H1 (cell line): ENCODE measurements around the gene SECISBP2L. TPM values are rescaled to one million over a fixed set of nuclear protein-coding genes. Genes with fewer than 3 reads are reported as not detected.

Experiments
- CTCF ChIA-PET: fragments of 300-600 bp; sonication (Branson Sonifier 250); formaldehyde crosslinking; loops from one replicate; lab custom pipeline; 2021; ENCODE audit not compliant: partially characterized antibody; lab: Charles Lee
- POLR2A ChIA-PET: fragments of 300-600 bp; sonication (Branson Sonifier 250); formaldehyde crosslinking; loops from one replicate; lab custom pipeline; 2021; ENCODE audit warnings: inconsistent platforms; ENCODE audit not compliant: partially characterized antibody; lab: Charles Lee
- DNase-seq, 2 experiments: peaks; one replicate each; pipeline versions ENCODE4 v3.0.0 to v3.0.0-alpha.2; 2010 to 2022; ENCODE audit warnings: low spot score in 2 of 2, low read depth in 1 of 2, mixed read lengths in 1 of 2
- FAIRE-seq: peaks from 2 replicates; lab custom pipeline; 2011; peaks lifted over from hg19 to GRCh38; lab: Jason Lieb, UNC
- H2AFZ ChIP-seq: 2 replicates; pipeline ENCODE4 v1.8.1; 2012; ENCODE audit warnings: low read length, inconsistent platforms
- H2AK5ac ChIP-seq: 2 replicates; pipeline ENCODE4 v1.6.1; 2013; ENCODE audit warnings: low read depth, low read length
- H2BK120ac ChIP-seq: replicated peaks from 2 replicates; pipeline ENCODE3; 2013; ENCODE audit warnings: low read depth, low read length, inconsistent platforms
- H2BK12ac ChIP-seq: 2 replicates; pipeline ENCODE4 v1.6.1; 2013; ENCODE audit warnings: low read depth, low read length
- H2BK15ac ChIP-seq: 2 replicates; pipeline ENCODE4 v1.6.1; 2013; ENCODE audit warnings: low read length
- H2BK20ac ChIP-seq: 2 replicates; pipeline ENCODE4 v1.6.1; 2013; ENCODE audit warnings: low read length
- H2BK5ac ChIP-seq: 2 replicates; pipeline ENCODE4 v1.6.1; 2013; ENCODE audit warnings: low read depth, low read length
- H3K14ac ChIP-seq: 2 replicates; pipeline ENCODE4 v1.6.1; 2013; ENCODE audit warnings: inconsistent platforms; ENCODE audit not compliant: insufficient read length
- H3K18ac ChIP-seq: 2 replicates; pipeline ENCODE4 v1.6.1; 2013; ENCODE audit warnings: low read length; ENCODE audit errors: extremely low read depth
- H3K23ac ChIP-seq: 2 replicates; pipeline ENCODE4 v1.6.1; 2013; ENCODE audit warnings: inconsistent platforms; ENCODE audit not compliant: insufficient read length
- H3K23me2 ChIP-seq: 2 replicates; pipeline ENCODE4 v1.6.1; 2013; ENCODE audit warnings: low read depth, low read length
- H3K27ac ChIP-seq: 2 replicates; pipeline ENCODE4 v1.6.1; 2011; ENCODE audit warnings: low read depth, low read length, inconsistent platforms
- H3K27me3 ChIP-seq, 4 experiments: replicated peaks in 1 of 4; 1 replicate in 1 of 4; 2 replicates in 3 of 4; pipeline versions ENCODE4 v1.6.1 to v1.8.1; 2011 to 2013; ENCODE audit warnings: low read length in 3 of 4, mild to moderate bottlenecking in 3 of 4, inconsistent platforms in 2 of 4, mixed read lengths in 2 of 4, moderate library complexity in 1 of 4; ENCODE audit not compliant: control insufficient read depth in 3 of 4, insufficient read depth in 3 of 4; ENCODE audit errors: extremely low read depth in 1 of 4
- H3K36me3 ChIP-seq, 4 experiments: 2 replicates each; pipeline versions ENCODE4 v1.6.1 to v1.8.1; 2011 to 2013; ENCODE audit warnings: mild to moderate bottlenecking in 4 of 4, low read length in 3 of 4, moderate library complexity in 2 of 4, control low read depth in 1 of 4, inconsistent platforms in 1 of 4; ENCODE audit not compliant: insufficient read depth in 4 of 4, control insufficient read depth in 2 of 4
- H3K4ac ChIP-seq: replicated peaks from 2 replicates; pipeline ENCODE3; 2013; ENCODE audit warnings: low read length, low read depth, mixed read lengths, inconsistent platforms; ENCODE audit not compliant: insufficient read length
- H3K4me1 ChIP-seq, 4 experiments: replicated peaks in 1 of 4; 1 replicate in 1 of 4; 2 replicates in 3 of 4; pipeline versions ENCODE4 v1.6.1 to v1.8.1; 2011 to 2013; ENCODE audit warnings: low read length in 3 of 4, inconsistent platforms in 2 of 4, mixed read lengths in 1 of 4; ENCODE audit not compliant: insufficient read depth in 4 of 4, control insufficient read depth in 3 of 4
- H3K4me2 ChIP-seq, 2 experiments: 2 replicates each; pipeline versions ENCODE4 v1.6.1 to v1.8.1; 2011 to 2013; ENCODE audit warnings: low read depth in 2 of 2, low read length in 2 of 2, control low read depth in 1 of 2, inconsistent platforms in 1 of 2, mild to moderate bottlenecking in 1 of 2; ENCODE audit not compliant: insufficient read depth in 1 of 2
- H3K4me3 ChIP-seq, 4 experiments: fragments of 200-600, 300-600 bp in 1 of 4; sonication (generic), shearing (Covaris generic), sonication (Bioruptor Twin) in 1 of 4; 2 replicates each; pipeline versions ENCODE4 v1.5.1 to v1.8.1; 2011 to 2016; ENCODE audit warnings: low read length in 4 of 4, low read depth in 3 of 4, control low read depth in 2 of 4, inconsistent platforms in 2 of 4, mild to moderate bottlenecking in 2 of 4, mixed read lengths in 1 of 4, moderate library complexity in 1 of 4; ENCODE audit not compliant: insufficient read depth in 2 of 4; ENCODE audit errors: extremely low read depth in 1 of 4
- H3K56ac ChIP-seq: replicated peaks from 2 replicates; pipeline ENCODE3; 2013; ENCODE audit warnings: low read depth, mild to moderate bottlenecking, mixed read lengths, low read length, inconsistent platforms; ENCODE audit not compliant: insufficient read length
- H3K79me1 ChIP-seq: 2 replicates; pipeline ENCODE4 v1.6.1; 2013; ENCODE audit warnings: low read depth, low read length, control low read depth
- H3K79me2 ChIP-seq, 2 experiments: 2 replicates each; pipeline versions ENCODE4 v1.6.1 to v1.8.1; 2012 to 2013; ENCODE audit warnings: low read length in 2 of 2, mild to moderate bottlenecking in 2 of 2, inconsistent platforms in 1 of 2; ENCODE audit not compliant: insufficient read depth in 2 of 2, control insufficient read depth in 1 of 2
- H3K9ac ChIP-seq, 4 experiments: replicated peaks in 1 of 4; 1 replicate in 1 of 4; 2 replicates in 3 of 4; pipeline versions ENCODE4 v1.6.1 to v1.8.1; 2011 to 2013; ENCODE audit warnings: low read depth in 3 of 4, low read length in 3 of 4, control low read depth in 2 of 4, mild to moderate bottlenecking in 2 of 4, moderate library complexity in 2 of 4, inconsistent platforms in 1 of 4; ENCODE audit errors: extremely low read depth in 1 of 4
- H3K9me3 ChIP-seq, 2 experiments: 2 replicates each; pipeline versions ENCODE4 v1.6.1 to v1.8.1; 2012 to 2013; ENCODE audit warnings: mild to moderate bottlenecking in 2 of 2, moderate library complexity in 2 of 2, control low read depth in 1 of 2, inconsistent platforms in 1 of 2, low read depth in 1 of 2, low read length in 1 of 2, mixed read lengths in 1 of 2; ENCODE audit not compliant: insufficient read depth in 2 of 2
- H4K20me1 ChIP-seq, 2 experiments: replicated peaks in 1 of 2; 2 replicates each; pipeline versions ENCODE3 to v1.8.1; 2011 to 2013; ENCODE audit warnings: inconsistent platforms in 2 of 2, low read length in 2 of 2, mild to moderate bottlenecking in 1 of 2; ENCODE audit not compliant: insufficient read depth in 2 of 2, control insufficient read depth in 1 of 2
- H4K5ac ChIP-seq: 2 replicates; pipeline ENCODE4 v1.6.1; 2013; ENCODE audit warnings: low read length, low read depth, mixed read lengths, inconsistent platforms; ENCODE audit not compliant: insufficient read length
- H4K8ac ChIP-seq: 2 replicates; pipeline ENCODE4 v1.8.0; 2013; ENCODE audit warnings: mild to moderate bottlenecking, moderate library complexity, low read length, inconsistent platforms; ENCODE audit not compliant: insufficient read depth; ENCODE audit errors: extremely low read depth
- H4K91ac ChIP-seq: replicated peaks from 2 replicates; pipeline ENCODE3; 2013; ENCODE audit warnings: low read length, mixed read lengths, inconsistent platforms; ENCODE audit not compliant: insufficient read length
- PHF8 ChIP-seq: fragments of 200-600 bp; sonication (generic); conservative IDR thresholded peaks from 2 replicates; pipeline ENCODE4 v1.7.1; 2012; ENCODE audit warnings: low read depth, mild to moderate bottlenecking, inconsistent platforms, low read length, moderate library complexity
- WGBS, 2 experiments: shearing (Covaris generic) in 1 of 2; methylation state at CpG; one replicate each; pipeline versions ENCODE4 v1.1.6 to v1.1.7; 2013 to 2015; ENCODE audit warnings: low lambda C conversion rate in 2 of 2, mixed read lengths in 2 of 2, inconsistent platforms in 1 of 2, low coverage in 1 of 2, missing lambda C conversion rate in 1 of 2; ENCODE audit not compliant: insufficient replicate concordance in 2 of 2, insufficient coverage in 1 of 2, insufficient read length in 1 of 2; ENCODE audit errors: extremely low coverage in 1 of 2, missing lambda C conversion rate in 1 of 2; 5-methylcytosine and 5-hydroxymethylcytosine counted together
- polyA plus RNA-seq, 7 experiments: library from polyadenylated mRNA; depleted of rRNA in 3 of 7; stranded (reverse) in 5 of 7; unstranded in 2 of 7; fragments of >200 nt in 5 of 7; fragments of 200-250 nt in 2 of 7; gene quantifications; 1 replicate in 5 of 7; 2 replicates in 1 of 7; 4 replicates in 1 of 7; pipeline versions ENCODE4 v1.2.1 to v1.2.3, GENCODE V29; 2011 to 2013; ENCODE audit warnings: missing spikeins in 2 of 7, mixed read lengths in 2 of 7
- total RNA-seq: library from RNA; stranded (reverse); fragmentation: NEBNext Ultra II Directional; extraction: Animal tissue kit (Norgen Biotek cat#: 25700); gene quantifications from 2 replicates; pipeline ENCODE4 v1.2.1, GENCODE V29; 2021
- TF ChIP-seq, protein P1 (sequence below): IDR thresholded peaks from 2 replicates; pipeline ENCODE4 v1.6.1; 2011; ENCODE audit warnings: low read depth, mild to moderate bottlenecking, low read length; ENCODE audit not compliant: insufficient read depth

Gene SECISBP2L
- total and polyA plus RNA-seq, 2 of the 8 experiments (the other 6 are each of a cell fraction or from before 2014, with no cell fraction given), result 7.6 to 22.8 TPM

DNA sequence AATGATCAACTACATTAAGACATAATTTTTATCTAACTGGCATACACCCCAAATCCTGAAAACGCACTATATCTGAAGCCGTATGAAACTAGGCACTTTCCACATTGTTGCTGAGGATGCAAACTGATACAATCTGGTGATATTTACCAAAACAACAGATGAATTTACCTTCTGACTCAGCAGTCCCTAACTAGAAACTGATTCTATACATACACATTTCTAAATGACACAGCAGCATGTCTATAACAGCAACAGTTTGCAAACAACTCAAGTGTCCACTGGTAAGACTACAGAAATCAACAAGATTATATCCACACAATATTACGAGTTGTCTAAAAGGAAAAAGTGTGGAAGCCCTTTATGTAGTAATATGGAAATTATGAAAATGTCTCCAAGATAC is 22.9 kb downstream of the SECISBP2L start:
- CTCF ChIA-PET, result no interaction called here
- WGBS, 2 experiments, result 86% methylated on average over 3 of the region's 3 CpGs; no CpG with 5 or more reads in 1 of the 2 experiments

More for the DNA sequence above, 22.9 kb downstream of the SECISBP2L start:
- no peaks in the 10 kb centered on the region for H3K23me2 ChIP-seq
- H3K9me3 ChIP-seq, result no peaks in the 10 kb centered on the region
- no peak overlapping the region for H3K23ac ChIP-seq
- no peak overlapping the region for H3K4me3 ChIP-seq
- no peaks in the 10 kb centered on the region for H3K4me1 ChIP-seq
- H2BK20ac ChIP-seq, result no peak overlapping the region
- no peak overlapping the region for H2BK12ac ChIP-seq
- H3K27me3 ChIP-seq, result no peaks in the 10 kb centered on the region
- H4K5ac ChIP-seq, result no peak overlapping the region
- H3K79me1 ChIP-seq, result no peaks in the 10 kb centered on the region
- POLR2A ChIA-PET, result no interaction called here
- no peak overlapping the region for H3K27ac ChIP-seq
- H2BK15ac ChIP-seq, result no peak overlapping the region
- no peaks in the 10 kb centered on the region for H4K20me1 ChIP-seq
- H2AK5ac ChIP-seq, result no peak overlapping the region
- H3K14ac ChIP-seq, result no peak overlapping the region
- no peak overlapping the region for H3K4ac ChIP-seq
- H2BK120ac ChIP-seq, result no peak overlapping the region
- H3K56ac ChIP-seq, result no peak overlapping the region
- no peak overlapping the region for H3K4me2 ChIP-seq
- TF ChIP-seq, protein P1, sequence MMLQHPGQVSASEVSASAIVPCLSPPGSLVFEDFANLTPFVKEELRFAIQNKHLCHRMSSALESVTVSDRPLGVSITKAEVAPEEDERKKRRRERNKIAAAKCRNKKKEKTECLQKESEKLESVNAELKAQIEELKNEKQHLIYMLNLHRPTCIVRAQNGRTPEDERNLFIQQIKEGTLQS, result no peak
- no peak for TF ChIP-seq PHF8
- no peak overlapping the region for H4K91ac ChIP-seq
- H2BK5ac ChIP-seq, result no peak overlapping the region
- H3K36me3 ChIP-seq, result peaks cover 0 to 25% (median 1%) of the 10 kb centered on the region in 4 experiments; a peak in 3 of 8 replicates
- no peaks in the 10 kb centered on the region for H3K79me2 ChIP-seq
- no peak overlapping the region for H2AFZ ChIP-seq
- DNase-seq, result no peak
- no peak for FAIRE-seq
- H4K8ac ChIP-seq, result no peak overlapping the region
- H3K18ac ChIP-seq, result no peak overlapping the region
- no peak overlapping the region for H3K9ac ChIP-seq
